Sciatic nerve (tissue), 2 donors: ENCODE measurements around the gene STKLD1. TPM values are rescaled to one million over a fixed set of nuclear protein-coding genes. Genes with fewer than 3 reads are reported as not detected.
"Not testable (repeated sequence)": the region's sequence is repeated elsewhere in the genome, so short reads cannot be mapped to it uniquely, and the experiment has no call there.

Experiments
- ATAC-seq: fragments of 200-7000 bp; cut with Tn5 transposase; one replicate; pipeline ENCODE4 v1.9.1; 2020; ENCODE audit warnings: mild to moderate bottlenecking, moderate library complexity
- DNase-seq: peaks from one replicate; pipeline ENCODE4 v3.0.0-alpha.2; 2020; ENCODE audit warnings: low spot score
- intact Hi-C: fragments of 100-400 bp; cut with DNase I; formaldehyde crosslinking; loops from one replicate; pipeline ENCODE4 v1.14.2; 2022
- total RNA-seq: library from RNA; stranded (reverse); fragmentation: NEBNext Ultra II Directional; extraction: Animal tissue kit (Norgen Biotek cat#: 25700); gene quantifications from one replicate; pipeline ENCODE4 v1.2.1, GENCODE V29; 2021
- donor health status: DM: no; HTN: no; CAD: no.
- donor health status: DM: no; HTN: no; CAD: no.

The STKLD1 gene
- total RNA-seq, 1 donor from 2014 or later: 2.6 TPM

GRCh38 chr9:133357656-133358055 is 18.5 kb upstream of the STKLD1 start:
- no peak for ATAC-seq
- no peak for DNase-seq
- intact Hi-C loops: no loop called here

- DNase-seq (no peak), ATAC-seq (peak; percentile 36)
- intact Hi-C loops: no loop called here
Measured at GRCh38 chr9:133359399-133360175, 16.6 kb upstream of the STKLD1 start.

DNA sequence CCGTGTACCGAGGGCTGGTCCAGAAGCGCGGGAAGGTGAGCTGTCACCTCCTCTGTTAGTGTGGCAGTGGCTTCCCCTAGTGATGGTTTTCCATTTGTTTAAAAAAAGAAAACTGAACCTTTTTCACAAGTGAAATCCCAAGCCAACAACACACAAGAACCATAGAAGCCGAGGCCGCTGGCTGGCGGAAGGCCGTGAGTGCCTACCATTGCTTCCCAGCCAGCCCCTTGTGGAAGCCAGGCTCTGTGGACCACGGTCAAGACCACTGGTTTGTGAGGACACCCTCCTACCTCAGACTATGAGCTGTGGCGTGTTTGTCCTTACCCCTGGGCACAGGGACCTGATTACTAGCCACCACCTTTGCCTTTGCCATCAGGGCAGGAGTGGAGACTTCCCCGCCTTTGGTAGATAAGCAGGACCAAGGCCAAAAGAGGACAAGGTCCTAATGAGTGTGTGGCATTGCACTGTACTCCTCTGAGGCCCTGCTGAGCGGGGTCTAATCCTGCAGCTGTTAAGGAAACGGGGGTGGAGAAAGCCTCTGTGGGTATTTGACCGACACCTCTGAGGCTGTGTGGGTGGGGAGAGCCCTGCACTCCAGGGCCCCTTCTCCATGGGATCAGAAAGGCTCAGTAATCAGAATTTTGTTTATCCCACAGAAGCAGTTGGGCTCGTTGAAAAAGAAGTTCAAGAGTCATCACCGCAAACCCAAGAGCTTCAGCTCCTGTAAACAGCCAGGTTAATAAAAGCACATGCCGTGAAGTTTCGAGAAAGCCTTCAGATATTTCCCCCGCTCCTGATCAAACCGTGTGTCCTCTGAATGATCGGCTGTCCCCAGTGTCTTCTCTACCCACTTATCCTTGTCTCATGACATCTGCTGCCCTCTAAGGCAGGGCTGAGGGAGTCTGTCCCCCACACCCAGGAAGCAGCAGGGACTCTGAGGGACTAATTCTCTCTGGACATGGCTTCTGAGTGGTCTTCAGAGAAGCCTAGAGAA is 15.5 kb upstream of the STKLD1 start:
- intact Hi-C loops: no loop called here
- no peak for DNase-seq
- ATAC-seq: no peak

- DNase-seq: no peak
- intact Hi-C loops: no loop called here
- no peak for ATAC-seq
Measured at GRCh38 chr9:133361507-133362092, 14.6 kb upstream of the STKLD1 start.

- intact Hi-C loops: no loop called here
- ATAC-seq: no peak
Measured at GRCh38 chr9:133362359-133363044, 13.7 kb upstream of the STKLD1 start.

GRCh38 chr9:133366435-133366834 is 9.7 kb upstream of the STKLD1 start:
- intact Hi-C loops: no loop called here
- ATAC-seq (no peak), DNase-seq (no peak)

More at GRCh38 chr9:133362359-133363044, 13.7 kb upstream of the STKLD1 start:
- no peak for DNase-seq

GRCh38 chr9:133367221-133367620 is 8.9 kb upstream of the STKLD1 start:
- intact Hi-C loops: no loop called here
- ATAC-seq (no peak), DNase-seq (no peak)

GRCh38 chr9:133367778-133368177 is 8.4 kb upstream of the STKLD1 start:
- no peak for DNase-seq
- intact Hi-C loops: no loop called here
- no peak for ATAC-seq

- ATAC-seq: peak; percentile 38
- no peak for DNase-seq
- intact Hi-C loops: no loop called here
Measured at GRCh38 chr9:133368249-133368881, 7.8 kb upstream of the STKLD1 start.

DNA sequence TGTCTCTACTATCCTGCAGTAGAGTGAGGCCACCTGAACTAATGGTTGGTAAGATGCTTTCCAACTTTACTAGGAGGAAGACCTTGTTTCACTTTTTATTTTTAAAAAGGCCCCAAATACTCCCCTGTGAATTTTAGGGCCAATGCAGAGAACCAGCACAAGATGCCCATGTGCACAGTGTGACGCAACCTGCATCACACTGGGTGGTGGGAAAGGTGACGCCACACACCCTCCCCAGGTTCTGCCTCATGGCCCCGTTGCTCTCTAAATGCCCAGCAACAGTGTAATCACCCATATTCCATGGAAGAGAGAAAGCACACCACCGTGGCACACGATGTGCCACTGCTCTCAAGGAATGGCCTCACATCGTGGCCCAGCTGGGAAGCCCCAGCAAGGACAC is 6.7 kb upstream of the STKLD1 start:
- intact Hi-C loops: no loop called here
- no peak for DNase-seq
- ATAC-seq: no peak

DNA sequence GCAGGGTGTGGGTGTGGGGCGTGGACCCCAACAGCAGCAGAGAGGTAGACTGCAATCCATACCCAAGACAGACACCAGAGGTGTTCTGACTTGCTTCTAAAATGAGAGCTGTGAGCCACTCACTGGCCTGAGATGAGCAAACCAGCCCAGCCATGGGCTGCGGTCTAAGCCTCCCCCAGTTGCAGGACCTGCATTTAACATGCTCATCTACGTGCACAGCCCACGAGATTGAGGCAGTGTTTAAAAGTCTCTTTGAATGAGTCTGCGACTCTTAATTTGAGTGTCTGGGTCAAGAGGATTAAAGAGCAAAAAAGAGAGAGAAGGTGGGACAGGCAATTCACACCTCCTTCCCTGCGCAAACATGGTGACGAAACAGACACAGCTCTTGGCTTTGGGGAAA is 6.2 kb upstream of the STKLD1 start:
- intact Hi-C loops: no loop called here
- ATAC-seq: no peak

DNA sequence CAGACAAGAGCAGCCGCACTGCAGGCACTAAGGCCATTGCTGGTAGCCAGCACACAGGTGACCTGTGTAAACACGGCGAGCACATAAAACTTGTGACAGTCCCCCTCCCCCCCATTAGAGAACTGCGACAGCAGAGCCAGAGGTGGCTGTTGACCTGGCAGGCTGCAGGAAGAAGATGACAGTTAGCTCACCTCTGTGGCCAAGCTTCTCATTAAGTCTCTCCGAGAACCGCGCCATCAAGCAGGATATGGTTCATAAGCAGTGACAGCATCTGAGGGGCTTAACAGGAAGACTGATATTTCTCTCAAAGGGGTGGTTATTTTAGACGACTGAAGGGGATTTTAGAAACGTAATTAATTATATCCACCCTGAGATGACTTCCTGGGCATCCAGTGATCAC is 5.5 kb upstream of the STKLD1 start:
- intact Hi-C loops: no loop called here
- DNase-seq: no peak
- no peak for ATAC-seq

More for the DNA sequence above, 6.2 kb upstream of the STKLD1 start:
- DNase-seq: no peak

- intact Hi-C loops: no loop called here
- ATAC-seq (no peak), DNase-seq (no peak)
Measured at GRCh38 chr9:133371261-133371711, 4.9 kb upstream of the STKLD1 start.

GRCh38 chr9:133372144-133372543 is 4.0 kb upstream of the STKLD1 start:
- intact Hi-C loops: no loop called here
- DNase-seq (no peak), ATAC-seq (no peak)

- intact Hi-C loops: no loop called here
Measured at GRCh38 chr9:133374612-133375115, 1.5 kb upstream of the STKLD1 start.

GRCh38 chr9:133375116-133375723 is 946 bp upstream of the STKLD1 start:
- ATAC-seq: peak; percentile 1
- intact Hi-C loops: no loop called here
- no peak for DNase-seq

More at GRCh38 chr9:133374612-133375115, 1.5 kb upstream of the STKLD1 start:
- DNase-seq (no peak), ATAC-seq (no peak)

DNA sequence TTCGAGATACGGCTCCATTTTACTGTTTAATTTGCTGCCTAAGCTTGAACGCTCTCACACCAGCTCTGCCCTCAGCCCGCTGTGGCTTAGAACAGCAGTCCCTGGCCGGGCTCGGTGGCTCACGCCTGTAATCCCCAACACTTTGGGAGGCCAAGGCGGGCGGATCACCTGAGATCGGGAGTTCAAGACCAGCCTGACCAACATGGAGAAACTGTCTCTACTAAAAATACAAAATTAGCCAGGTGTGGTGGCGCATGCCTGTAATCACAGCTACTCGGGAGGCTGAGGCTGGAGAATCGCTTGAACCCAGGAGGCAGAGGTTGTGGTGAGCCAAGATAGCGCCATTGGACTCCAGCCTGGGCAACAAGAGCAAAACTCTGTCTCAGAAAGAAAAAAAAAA is 1.1 kb downstream of the STKLD1 start:
- DNase-seq, ATAC-seq, intact Hi-C loops: not testable (repeated sequence)

GRCh38 chr9:133377721-133378216 is 1.6 kb downstream of the STKLD1 start:
- no peak for DNase-seq
- intact Hi-C loops: no loop called here
- ATAC-seq: no peak
